GM12878 (cell line): ENCODE data around the gene MYO10. TPM values are rescaled to one million over a fixed set of nuclear protein-coding genes. Genes with fewer than 3 reads are reported as not detected.

Source experiments
- ATAC-seq: fragments of 200-7000 bp; cut with Tn5 transposase; 3 replicates; pipeline ENCODE4 v1.9.1; 2020; ENCODE audit warnings: mild to moderate bottlenecking, moderate library complexity
- BruUV-seq: library from RNA; stranded (reverse); fragments of 400-500 nt; replicated peaks from 2 replicates; lab custom pipeline; 2021; lab: Mats Ljungman, UMichigan
- CTCF ChIA-PET: fragments of 300-600 bp; sonication (Branson Sonifier 250); formaldehyde crosslinking; extraction: SDS; loops from one replicate; lab custom pipeline; 2021; ENCODE audit warnings: inconsistent platforms; lab: Yijun Ruan, JAX
- POLR2A ChIA-PET: fragments of 350-600 bp; formaldehyde crosslinking; extraction: SDS; loops from one replicate; lab custom pipeline; 2021; ENCODE audit warnings: inconsistent platforms; lab: Charles Lee
- RAD21 ChIA-PET: fragments of 300-600 bp; sonication (Branson Sonifier 250); formaldehyde crosslinking; loops from one replicate; lab custom pipeline; 2023; ENCODE audit warnings: antibody characterized with exemption; ENCODE audit not compliant: unreplicated experiment; lab: Charles Lee
- SMC1A ChIA-PET: fragments of 300-600 bp; sonication (Branson Sonifier 250); formaldehyde crosslinking; loops from one replicate; lab custom pipeline; 2023; ENCODE audit not compliant: unreplicated experiment, uncharacterized antibody; lab: Charles Lee
- DNase-seq: peaks from one replicate; pipeline ENCODE4 v3.0.0-alpha.2; 2011; ENCODE audit warnings: low read depth, low spot score
- FAIRE-seq: peaks from 3 replicates; lab custom pipeline; 2011; peaks lifted over from hg19 to GRCh38; lab: Jason Lieb, UNC
- H2AFZ ChIP-seq: 2 replicates; pipeline ENCODE4 v1.6.0; 2011; ENCODE audit warnings: low read depth, low read length, control low read depth; ENCODE audit not compliant: control insufficient read depth
- H3K27ac ChIP-seq: 2 replicates; pipeline ENCODE4 v1.5.1; 2011; ENCODE audit warnings: control low read depth; ENCODE audit not compliant: control insufficient read depth, insufficient read depth
- H3K27me3 ChIP-seq, 2 experiments: replicated peaks in 1 of 2; 2 replicates each; pipeline versions ENCODE4 v1.6.0 to v1.6.1; 2011; ENCODE audit warnings: low read length in 1 of 2; ENCODE audit not compliant: control insufficient read depth in 2 of 2, insufficient read depth in 2 of 2
- H3K36me3 ChIP-seq, 2 experiments: 2 replicates each; pipeline ENCODE4 v1.5.1; 2011; ENCODE audit warnings: low read length in 1 of 2; ENCODE audit not compliant: control insufficient read depth in 2 of 2, insufficient read depth in 2 of 2
- H3K4me1 ChIP-seq: 2 replicates; pipeline ENCODE4 v1.6.1; 2011; ENCODE audit warnings: mild to moderate bottlenecking, low read length, moderate library complexity, mixed read lengths; ENCODE audit not compliant: control insufficient read depth, insufficient read depth
- H3K4me2 ChIP-seq: 2 replicates; pipeline ENCODE4 v1.6.0; 2011; ENCODE audit warnings: control low read depth; ENCODE audit not compliant: control insufficient read depth, insufficient read depth
- H3K4me3 ChIP-seq: fragments of 200-600 bp; sonication (generic); 2 replicates; pipeline ENCODE4 v1.5.1; 2016
- H3K79me2 ChIP-seq: 2 replicates; pipeline ENCODE4 v1.6.0; 2011; ENCODE audit warnings: low read length; ENCODE audit not compliant: control insufficient read depth, insufficient read depth
- H3K9ac ChIP-seq: 2 replicates; pipeline ENCODE4 v1.8.0; 2011; ENCODE audit warnings: low read length, control low read depth, mixed read lengths; ENCODE audit not compliant: control insufficient read depth, insufficient read depth
- H3K9me3 ChIP-seq: replicated peaks from 3 replicates; pipeline ENCODE4 v1.5.1; 2011; ENCODE audit warnings: mild to moderate bottlenecking, low read length; ENCODE audit not compliant: control insufficient read depth, insufficient read depth
- H4K20me1 ChIP-seq: 2 replicates; pipeline ENCODE4 v1.6.0; 2011; ENCODE audit not compliant: control insufficient read depth, insufficient read depth
- CBX3 ChIP-seq: fragments of 200-600 bp; sonication (generic); IDR thresholded peaks from 2 replicates; pipeline ENCODE4 v1.6.1; 2016; ENCODE audit warnings: low read depth, borderline replicate concordance
- CHD2 ChIP-seq: IDR thresholded peaks from 2 replicates; pipeline ENCODE4 v1.6.1; 2011; ENCODE audit warnings: low read depth, low read length, improper control_type of control experiment, borderline replicate concordance
- KDM1A ChIP-seq: fragments of 200-600 bp; sonication (generic); IDR thresholded peaks from 2 replicates; pipeline ENCODE4 v1.6.1; 2016; ENCODE audit warnings: borderline replicate concordance
- KLF5 ChIP-seq: fragments of 450-650 bp; IDR thresholded peaks from 2 replicates; pipeline ENCODE4 v1.6.1; 2014; ENCODE audit warnings: mild to moderate bottlenecking; ENCODE audit not compliant: partially characterized antibody
- MTA2 ChIP-seq: fragments of 450-650 bp; IDR thresholded peaks from 2 replicates; pipeline ENCODE4 v1.6.1; 2016; ENCODE audit warnings: low read depth, mild to moderate bottlenecking, moderate library complexity
- RFX5 ChIP-seq: IDR thresholded peaks from 2 replicates; pipeline ENCODE4 v1.6.1; 2011; ENCODE audit warnings: low read depth, low read length, improper control_type of control experiment
- SIX5 ChIP-seq: IDR thresholded peaks from 2 replicates; pipeline ENCODE4 v1.6.1; 2011; ENCODE audit warnings: mild to moderate bottlenecking, low read depth, low read length, moderate library complexity; ENCODE audit not compliant: severe bottlenecking
- SMAD5 ChIP-seq: IDR thresholded peaks from 2 replicates; pipeline ENCODE4 v1.6.1; 2016; ENCODE audit warnings: antibody characterized with exemption, low read depth
- STAT3 ChIP-seq: IDR thresholded peaks from 2 replicates; pipeline ENCODE4 v1.6.1; 2011; ENCODE audit warnings: low read depth, low read length, improper control_type of control experiment
- TCF12 ChIP-seq: IDR thresholded peaks from 2 replicates; pipeline ENCODE4 v1.6.1; 2011; ENCODE audit warnings: low read depth, mild to moderate bottlenecking, low read length
- TCF7 ChIP-seq: IDR thresholded peaks from 2 replicates; pipeline ENCODE4 v1.6.1; 2014; ENCODE audit warnings: antibody characterized with exemption, borderline replicate concordance
- YBX1 ChIP-seq: fragments of 450-650 bp; IDR thresholded peaks from 2 replicates; pipeline ENCODE4 v1.6.1; 2016; ENCODE audit warnings: antibody characterized with exemption
- ZNF24 ChIP-seq: fragments of 450-650 bp; IDR thresholded peaks from 2 replicates; pipeline ENCODE4 v1.6.1; 2017; ENCODE audit warnings: antibody characterized with exemption, mild to moderate bottlenecking
- WGBS: methylation state at CpG from one replicate; pipeline ENCODE4 v1.1.6; 2016; ENCODE audit warnings: low lambda C conversion rate; ENCODE audit not compliant: insufficient replicate concordance, insufficient coverage; ENCODE audit errors: missing lambda C conversion rate; 5-methylcytosine and 5-hydroxymethylcytosine counted together
- in situ Hi-C: fragments of 300-500 bp; cut with MboI; formaldehyde crosslinking; loops from 9 replicates; pipeline ENCODE4 v1.14.3; 2018; ENCODE audit warnings: mixed read lengths
- intact Hi-C: fragments of 100-400 bp; cut with micrococcal nuclease; formaldehyde crosslinking; loops from one replicate; pipeline ENCODE4 v1.14.2; 2022; ENCODE audit not compliant: unreplicated experiment
- polyA plus RNA-seq, 11 experiments: library from polyadenylated mRNA; depleted of rRNA in 4 of 11; unstranded in 6 of 11; stranded (reverse) in 5 of 11; fragments of >200 nt; fragmentation: Nextera tagmentation in 4 of 11; fragmentation: Illumina TruSeq in 1 of 11; extraction: Ambion mirVana in 4 of 11; extraction: Trizol in 1 of 11; gene quantifications; 1 replicate in 1 of 11; 2 replicates in 10 of 11; pipeline versions ENCODE4 v1.2.1 to v1.2.3, GENCODE V29; 2011 to 2016; ENCODE audit warnings: inconsistent platforms in 2 of 11, missing spikeins in 2 of 11, low read depth in 1 of 11
- total RNA-seq, 4 experiments: library from RNA; depleted of rRNA in 3 of 4; stranded (reverse); fragments of >200 nt in 3 of 4; fragmentation: Illumina TruSeq in 1 of 4; extraction: Trizol in 1 of 4; gene quantifications; 2 replicates each; pipeline versions ENCODE4 v1.2.1 to v1.2.3, GENCODE V29; 2013 to 2021
- TF ChIP-seq, protein P1 (sequence below): IDR thresholded peaks from 2 replicates; pipeline ENCODE4 v1.6.1; 2011; ENCODE audit warnings: mild to moderate bottlenecking, low read depth, low read length, moderate library complexity; ENCODE audit not compliant: insufficient replicate concordance
- TF ChIP-seq, protein P2 (sequence below): fragments of 450-650 bp; formaldehyde crosslinking; IDR thresholded peaks from 2 replicates; pipeline ENCODE4 v1.4.0; 2020; ENCODE audit warnings: mild to moderate bottlenecking, moderate library complexity

The MYO10 gene
- total and polyA plus RNA-seq, 10 of the 15 experiments (the other 5 are each of a cell fraction or from before 2014, with no cell fraction given) = 0.02 to 0.77 (median 0.17) TPM

DNA sequence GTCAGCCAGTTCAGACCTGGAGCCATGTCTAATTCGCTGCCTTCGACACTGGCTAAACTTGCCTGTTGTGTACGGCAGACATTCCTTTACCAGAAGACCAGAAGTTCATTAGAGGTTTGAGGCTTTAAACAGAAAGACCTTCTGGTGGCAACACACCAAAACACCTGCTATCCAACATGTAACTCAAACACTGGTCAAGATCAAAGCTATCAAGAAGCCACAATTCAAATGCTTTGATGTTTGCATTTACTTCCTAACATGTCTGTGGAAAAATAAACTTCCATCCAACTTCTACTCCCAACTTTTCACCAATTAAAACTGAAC, 228.3 kb downstream of the MYO10 start:
- WGBS = 66% methylated on average over 3 of the region's 3 CpGs
- FAIRE-seq (no peak), DNase-seq (no peak), ATAC-seq (no peak)
- Histone ChIP-seq H3K4me2 (no peak overlapping the region), H4K20me1 (no peaks in the 10 kb centered on the region), H3K4me3 (no peak overlapping the region), H3K27ac (no peak overlapping the region), H3K27me3 (no peaks in the 10 kb centered on the region), H2AFZ (no peak overlapping the region), H3K9me3 (no peaks in the 10 kb centered on the region), H3K36me3 (no peaks in the 10 kb centered on the region), H3K9ac (no peak overlapping the region), H3K4me1 (no peaks in the 10 kb centered on the region), H3K79me2 (no peaks in the 10 kb centered on the region)
- POLR2A ChIA-PET = no interaction called here
- CTCF ChIA-PET = no interaction called here
- SMC1A ChIA-PET = no interaction called here
- TF ChIP-seq MTA2 (no peak), TCF7 (no peak), CHD2 (no peak), KDM1A (no peak), ZNF24 (no peak), STAT3 (no peak), CBX3 (no peak), SIX5 (no peak), KLF5 (no peak), SMAD5 (no peak), TCF12 (no peak), YBX1 (no peak), RFX5 (no peak)
- TF ChIP-seq, protein P1, sequence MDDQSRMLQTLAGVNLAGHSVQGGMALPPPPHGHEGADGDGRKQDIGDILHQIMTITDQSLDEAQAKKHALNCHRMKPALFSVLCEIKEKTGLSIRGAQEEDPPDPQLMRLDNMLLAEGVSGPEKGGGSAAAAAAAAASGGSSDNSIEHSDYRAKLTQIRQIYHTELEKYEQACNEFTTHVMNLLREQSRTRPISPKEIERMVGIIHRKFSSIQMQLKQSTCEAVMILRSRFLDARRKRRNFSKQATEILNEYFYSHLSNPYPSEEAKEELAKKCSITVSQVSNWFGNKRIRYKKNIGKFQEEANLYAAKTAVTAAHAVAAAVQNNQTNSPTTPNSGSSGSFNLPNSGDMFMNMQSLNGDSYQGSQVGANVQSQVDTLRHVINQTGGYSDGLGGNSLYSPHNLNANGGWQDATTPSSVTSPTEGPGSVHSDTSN = no peak
- TF ChIP-seq, protein P2, sequence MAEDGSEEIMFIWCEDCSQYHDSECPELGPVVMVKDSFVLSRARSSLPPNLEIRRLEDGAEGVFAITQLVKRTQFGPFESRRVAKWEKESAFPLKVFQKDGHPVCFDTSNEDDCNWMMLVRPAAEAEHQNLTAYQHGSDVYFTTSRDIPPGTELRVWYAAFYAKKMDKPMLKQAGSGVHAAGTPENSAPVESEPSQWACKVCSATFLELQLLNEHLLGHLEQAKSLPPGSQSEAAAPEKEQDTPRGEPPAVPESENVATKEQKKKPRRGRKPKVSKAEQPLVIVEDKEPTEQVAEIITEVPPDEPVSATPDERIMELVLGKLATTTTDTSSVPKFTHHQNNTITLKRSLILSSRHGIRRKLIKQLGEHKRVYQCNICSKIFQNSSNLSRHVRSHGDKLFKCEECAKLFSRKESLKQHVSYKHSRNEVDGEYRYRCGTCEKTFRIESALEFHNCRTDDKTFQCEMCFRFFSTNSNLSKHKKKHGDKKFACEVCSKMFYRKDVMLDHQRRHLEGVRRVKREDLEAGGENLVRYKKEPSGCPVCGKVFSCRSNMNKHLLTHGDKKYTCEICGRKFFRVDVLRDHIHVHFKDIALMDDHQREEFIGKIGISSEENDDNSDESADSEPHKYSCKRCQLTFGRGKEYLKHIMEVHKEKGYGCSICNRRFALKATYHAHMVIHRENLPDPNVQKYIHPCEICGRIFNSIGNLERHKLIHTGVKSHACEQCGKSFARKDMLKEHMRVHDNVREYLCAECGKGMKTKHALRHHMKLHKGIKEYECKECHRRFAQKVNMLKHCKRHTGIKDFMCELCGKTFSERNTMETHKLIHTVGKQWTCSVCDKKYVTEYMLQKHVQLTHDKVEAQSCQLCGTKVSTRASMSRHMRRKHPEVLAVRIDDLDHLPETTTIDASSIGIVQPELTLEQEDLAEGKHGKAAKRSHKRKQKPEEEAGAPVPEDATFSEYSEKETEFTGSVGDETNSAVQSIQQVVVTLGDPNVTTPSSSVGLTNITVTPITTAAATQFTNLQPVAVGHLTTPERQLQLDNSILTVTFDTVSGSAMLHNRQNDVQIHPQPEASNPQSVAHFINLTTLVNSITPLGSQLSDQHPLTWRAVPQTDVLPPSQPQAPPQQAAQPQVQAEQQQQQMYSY (CRISPR knock-in tag) = no peak
- RAD21 ChIA-PET = no interaction called here
- no TSS peak for BruUV-seq
- in situ Hi-C loops = no loop called here
- intact Hi-C loops = no loop called here
